Renal cortex interstitium (tissue), 11 donors: ENCODE results near the gene FOXK1. TPM values are rescaled to one million over a fixed set of nuclear protein-coding genes. Genes with fewer than 3 reads are reported as not detected.
"Not testable (repeated sequence)": the region's sequence is repeated elsewhere in the genome, so short reads cannot be mapped to it uniquely, and the experiment has no call there.

Source experiments
- DNase-seq, 11 donors: peaks; one replicate each; pipeline ENCODE4 v3.0.0-alpha.2; 2013; ENCODE audit warnings: low read depth in 9 of 11, low spot score in 4 of 11; ENCODE audit errors: extremely low read depth in 1 of 11
- polyA plus RNA-seq, 3 donors: library from polyadenylated mRNA; unstranded; fragments of 120-200 nt; gene quantifications; one replicate each; pipeline ENCODE4 v1.2.1, GENCODE V29; 2013; ENCODE audit not compliant: insufficient read length in 3 of 3

FOXK1 gene
- polyA plus RNA-seq, 3 donors, result 16.9 to 19.8 (median 19.5) TPM

DNA sequence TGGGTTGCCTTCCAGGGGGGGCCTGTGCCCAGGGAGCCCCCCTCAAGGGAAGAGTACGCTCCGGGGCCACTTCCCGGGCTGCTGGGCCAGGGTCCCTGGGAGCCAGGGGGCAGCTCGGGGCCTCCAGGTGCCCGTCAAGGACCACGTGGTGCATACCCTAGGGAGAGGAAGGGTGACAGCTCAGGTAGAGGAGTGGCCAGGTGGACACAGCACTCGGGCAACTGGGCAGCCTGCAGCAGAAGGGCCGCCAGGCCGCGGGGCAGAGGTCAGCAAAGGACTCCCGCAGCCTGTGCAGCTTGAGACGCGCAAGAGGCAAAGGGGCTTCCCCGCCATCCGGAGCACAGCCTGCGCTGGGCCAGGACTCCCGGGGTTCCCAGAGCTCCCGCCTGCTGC lies 119.7 kb downstream of the FOXK1 start:
- no peak for DNase-seq

DNA sequence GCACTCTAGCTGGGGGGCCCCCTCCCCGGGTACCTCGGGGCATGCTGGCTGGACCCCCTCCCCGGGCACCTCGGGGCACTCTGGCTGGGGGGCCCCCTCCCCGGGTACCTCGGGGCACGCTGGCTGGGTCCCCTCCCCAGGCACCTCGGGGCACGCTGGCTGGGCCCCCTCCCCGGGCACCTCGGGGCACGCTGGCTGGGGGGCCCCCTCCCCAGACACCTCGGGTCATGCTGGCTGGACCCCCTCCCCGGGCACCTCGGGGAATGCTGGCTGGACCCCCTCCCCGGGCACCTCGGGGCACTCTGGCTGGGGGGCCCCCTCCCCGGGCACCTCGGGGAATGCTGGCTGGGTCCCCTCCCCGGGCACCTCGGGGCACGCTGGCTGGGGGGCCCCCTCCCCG lies 120.5 kb downstream of the FOXK1 start:
- not testable (repeated sequence) for DNase-seq

DNA sequence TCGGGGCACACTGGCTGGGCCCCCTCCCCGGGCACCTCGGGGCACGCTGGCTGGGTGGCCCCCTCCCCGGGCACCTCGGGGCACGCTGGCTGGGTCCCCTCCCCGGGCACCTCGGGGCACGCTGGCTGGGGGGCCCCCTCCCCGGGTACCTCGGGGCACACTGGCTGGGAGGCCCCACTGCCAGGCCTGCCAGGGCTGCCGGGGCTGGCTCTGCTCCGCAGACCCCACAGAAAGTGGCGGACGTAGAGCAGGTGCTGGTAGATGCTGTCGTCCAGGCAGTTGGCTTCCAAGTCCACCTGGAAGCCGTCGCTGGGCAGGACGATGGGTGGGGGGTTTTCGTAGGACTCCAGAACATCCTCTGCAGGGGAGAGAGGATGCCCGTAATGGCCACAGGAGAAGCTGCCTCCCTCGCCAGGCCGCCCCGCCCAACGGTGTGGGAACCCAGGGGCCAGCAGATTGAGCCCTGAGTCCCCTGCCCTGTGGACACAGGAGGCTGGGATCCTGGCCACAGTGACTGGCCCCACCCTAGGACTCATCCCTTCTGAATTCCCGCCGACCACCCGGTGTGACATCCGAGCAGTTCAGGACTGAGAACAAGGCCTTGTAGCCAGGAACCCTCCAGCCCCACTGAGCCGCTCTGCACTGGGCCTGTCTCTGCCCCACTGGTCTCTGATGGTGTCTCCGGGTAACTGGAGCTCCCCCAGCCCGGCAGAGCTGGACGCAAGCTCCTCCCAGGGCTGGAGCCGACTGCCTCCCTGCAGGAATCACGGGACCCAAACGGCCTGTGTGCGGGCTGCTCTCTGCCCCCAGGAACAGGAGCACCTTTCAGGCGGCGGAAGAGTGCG lies 121.5 kb downstream of the FOXK1 start:
- DNase-seq, result no peak

DNA sequence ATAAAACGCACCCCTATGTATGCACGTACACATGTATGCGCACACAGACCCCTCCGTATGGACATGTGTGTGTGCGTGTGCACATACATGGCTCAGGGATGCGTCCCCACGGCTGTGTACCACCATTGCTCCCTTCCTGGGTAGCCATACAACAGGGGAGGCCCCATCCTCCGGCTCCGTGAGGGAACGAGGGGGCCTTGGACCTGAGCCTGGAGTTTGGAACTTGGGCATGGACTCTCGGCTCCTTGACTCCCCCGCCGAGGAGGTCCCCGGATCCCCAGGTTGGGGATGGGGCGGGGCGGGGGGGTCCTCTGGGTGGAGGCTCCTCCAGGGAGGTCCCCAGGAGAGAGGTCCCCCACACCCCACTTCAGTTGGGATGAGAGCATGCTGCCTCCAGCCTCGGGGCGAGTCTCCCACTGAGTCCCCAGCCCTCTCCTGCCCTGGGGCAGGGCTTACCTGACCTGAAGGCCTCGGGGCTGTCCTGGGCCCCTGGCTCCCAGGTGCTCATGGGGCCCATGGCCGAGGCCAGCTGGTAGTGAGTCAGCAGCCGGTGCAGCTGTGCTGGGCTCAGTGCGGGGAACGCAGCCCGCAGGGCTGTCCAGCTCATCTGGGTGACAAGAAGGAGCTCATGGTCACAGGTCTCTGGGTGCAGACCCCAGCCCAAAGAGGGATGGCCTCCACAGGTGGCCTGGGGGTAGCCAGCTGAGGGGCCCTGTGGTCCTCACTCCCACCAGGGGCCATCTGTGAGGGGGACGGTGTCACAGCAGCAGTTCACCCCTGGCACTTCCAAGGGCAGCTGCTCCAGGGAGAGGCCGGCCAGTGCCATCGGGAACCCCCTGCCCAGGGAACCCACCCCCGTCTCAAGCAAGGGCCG lies 123.3 kb downstream of the FOXK1 start:
- DNase-seq, result no peak

DNA sequence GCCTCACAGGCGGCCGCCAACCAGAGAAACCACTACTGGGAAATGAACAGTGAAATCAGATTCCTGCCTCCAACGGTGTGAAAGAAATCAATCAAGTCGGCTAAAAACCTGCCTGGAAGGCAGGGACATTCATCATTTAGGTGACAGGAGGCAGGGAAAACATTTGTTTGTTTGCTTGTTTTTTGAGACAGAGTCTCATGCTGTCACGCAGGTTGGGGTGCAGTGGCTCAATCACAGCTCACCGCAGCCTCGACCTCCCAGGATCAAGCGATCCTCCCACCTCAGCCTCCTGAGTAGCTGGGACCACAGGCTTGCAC lies 123.8 kb downstream of the FOXK1 start:
- no peak for DNase-seq

DNA sequence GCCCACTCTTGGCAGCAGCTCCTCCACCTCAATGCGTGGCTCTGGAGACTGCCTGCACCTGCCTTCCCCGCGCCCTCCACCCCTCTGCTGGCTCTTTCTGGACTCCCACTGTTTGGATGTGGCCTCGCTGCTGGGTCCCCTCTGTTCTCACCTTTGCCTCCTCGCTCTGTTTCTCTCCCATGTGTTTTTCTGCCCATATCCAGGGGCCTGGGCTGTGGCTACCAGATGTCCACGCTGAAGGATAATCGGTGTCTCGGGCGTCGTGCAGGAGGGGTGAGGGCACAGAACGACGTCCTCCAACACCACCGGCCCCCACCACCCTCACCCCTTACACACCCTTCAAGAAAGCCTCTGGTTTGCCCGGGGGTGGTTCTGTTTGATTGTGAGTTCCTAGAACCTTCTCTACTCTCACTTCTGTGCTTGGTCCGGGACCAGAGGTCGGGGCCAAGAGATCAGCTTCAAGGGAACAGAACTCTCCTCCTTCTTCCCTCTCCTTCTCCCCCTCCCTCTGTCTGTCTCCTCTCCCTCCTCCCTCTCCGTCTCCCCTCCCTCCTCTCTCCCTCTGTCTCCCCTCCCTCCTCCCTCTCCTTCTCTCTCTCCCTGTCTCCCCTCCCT lies 125.0 kb downstream of the FOXK1 start:
- DNase-seq, result no peak

DNA sequence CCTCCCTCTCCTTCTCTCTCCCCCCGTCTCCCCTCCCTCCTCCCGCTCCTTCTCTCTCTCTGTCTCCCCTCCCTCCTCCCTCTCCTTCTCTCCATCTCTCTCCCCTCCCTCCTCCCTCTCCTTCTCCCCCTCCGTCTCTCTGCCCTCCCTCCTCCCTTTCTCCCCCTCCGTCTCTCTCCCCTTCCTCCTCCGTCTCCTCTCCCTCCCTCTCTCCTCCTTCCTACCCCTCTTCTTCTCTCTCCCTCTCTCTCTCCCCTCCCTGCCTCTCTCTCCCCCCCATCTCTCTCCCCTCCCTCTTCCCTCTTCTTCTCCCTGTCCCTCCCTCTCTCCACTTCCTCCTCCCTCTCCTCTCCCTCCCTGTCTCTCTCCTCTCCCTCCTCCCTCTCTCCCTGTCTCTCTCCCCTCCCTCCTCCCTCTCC lies 125.5 kb downstream of the FOXK1 start:
- no peak for DNase-seq

DNA sequence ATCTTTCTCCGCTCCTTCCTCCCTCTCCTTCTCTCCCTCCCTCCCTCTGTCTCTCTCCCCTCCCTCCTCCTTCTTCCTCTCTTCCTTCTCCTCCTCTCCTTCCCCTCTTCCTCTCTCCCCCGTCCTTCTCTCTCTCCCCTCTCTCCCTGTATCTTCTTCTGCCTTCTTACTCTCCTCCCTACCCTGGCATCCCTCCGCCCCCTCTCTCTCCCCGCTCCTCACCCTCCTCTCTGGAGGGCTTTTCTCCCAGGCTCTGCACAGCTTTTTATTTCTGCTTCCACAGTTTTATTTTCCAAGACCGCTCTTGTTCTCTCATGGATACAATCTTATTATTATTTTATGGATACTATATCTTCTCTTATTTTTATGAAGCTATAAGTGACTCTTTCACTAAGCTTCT lies 125.9 kb downstream of the FOXK1 start:
- no peak for DNase-seq

DNA sequence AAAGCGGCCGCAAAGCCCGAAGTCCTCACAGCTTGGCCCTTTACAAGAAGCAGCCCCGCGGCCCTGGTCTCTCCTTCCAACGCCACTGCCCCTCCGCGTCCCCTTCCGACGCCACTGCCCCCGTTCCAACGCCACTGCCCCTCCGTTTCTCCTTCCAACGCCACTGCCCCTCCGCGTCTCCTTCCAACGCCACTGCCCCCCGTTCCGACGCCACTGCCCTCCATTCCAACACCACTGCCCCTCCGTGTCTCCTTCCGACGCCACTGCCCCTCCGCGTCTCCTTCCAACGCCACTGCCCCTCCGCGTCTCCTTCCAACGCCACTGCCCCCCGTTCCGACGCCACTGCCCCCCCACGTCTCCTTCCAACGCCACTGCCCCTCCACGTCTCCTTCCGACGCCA lies 126.5 kb downstream of the FOXK1 start:
- DNase-seq, result no peak

DNA sequence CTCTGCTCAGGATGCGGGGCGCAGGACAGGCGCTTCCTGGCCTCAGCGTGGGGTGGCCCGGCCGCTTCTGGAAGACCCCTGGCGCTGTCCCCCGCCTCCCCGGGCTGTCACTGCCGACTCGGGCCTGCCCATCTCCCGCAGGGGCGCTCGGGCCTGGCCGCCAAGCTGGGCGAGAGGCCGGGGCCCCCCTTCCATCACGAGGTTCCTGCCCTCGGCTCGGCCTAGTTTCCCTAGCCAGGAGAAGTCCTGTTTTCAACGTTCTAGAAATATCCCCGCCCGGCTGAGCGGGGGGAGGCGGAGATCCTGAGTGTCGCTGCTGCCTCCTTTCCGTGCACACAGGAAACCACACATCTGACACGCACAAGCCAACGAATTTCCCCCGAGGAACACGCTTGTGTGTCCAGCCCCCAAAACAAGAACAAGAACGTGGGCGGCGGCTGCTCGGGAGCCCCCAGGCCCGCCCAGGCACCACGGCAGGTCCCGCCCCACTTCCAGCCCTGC lies 127.0 kb downstream of the FOXK1 start:
- DNase-seq, result no peak

DNA sequence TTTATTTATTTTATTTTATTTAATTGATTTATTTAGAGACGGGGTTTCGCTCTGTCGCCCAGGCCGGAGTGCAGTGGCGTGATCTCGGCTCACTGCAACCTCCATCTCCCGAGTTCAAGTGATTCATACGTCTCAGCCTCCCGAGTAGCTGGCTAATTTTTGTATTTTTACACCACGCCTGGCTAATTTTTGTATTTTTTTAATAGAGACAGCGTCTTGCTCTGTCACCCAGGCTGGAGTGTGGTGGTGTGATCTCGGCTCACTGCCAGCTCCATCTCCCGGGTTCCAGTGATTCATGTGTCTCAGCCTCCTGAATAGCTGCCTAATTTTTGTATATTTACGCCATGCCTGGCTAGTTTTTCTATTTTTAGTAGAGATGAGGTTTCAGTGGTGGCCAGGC lies 127.6 kb downstream of the FOXK1 start:
- DNase-seq, result no peak

DNA sequence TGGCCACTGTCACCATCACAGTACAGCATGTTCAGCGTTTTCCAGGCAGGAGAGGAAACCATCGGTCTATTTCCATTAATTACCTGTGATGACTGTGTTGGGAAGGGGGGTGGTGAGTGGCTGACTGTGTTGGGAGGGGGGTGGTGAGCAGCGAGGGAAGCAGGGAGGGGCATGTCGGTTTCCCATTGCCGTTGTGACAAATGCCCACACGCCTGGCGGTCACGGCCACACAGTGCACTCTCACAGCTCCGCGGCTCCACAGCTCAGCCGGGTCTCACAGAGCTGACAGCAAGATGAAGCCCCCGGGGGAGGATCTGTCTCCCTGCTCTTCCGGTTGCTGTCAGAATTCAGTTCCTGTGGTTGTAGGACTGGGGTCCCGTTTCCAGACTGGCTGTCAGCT lies 132.3 kb downstream of the FOXK1 start:
- DNase-seq, result no peak

DNA sequence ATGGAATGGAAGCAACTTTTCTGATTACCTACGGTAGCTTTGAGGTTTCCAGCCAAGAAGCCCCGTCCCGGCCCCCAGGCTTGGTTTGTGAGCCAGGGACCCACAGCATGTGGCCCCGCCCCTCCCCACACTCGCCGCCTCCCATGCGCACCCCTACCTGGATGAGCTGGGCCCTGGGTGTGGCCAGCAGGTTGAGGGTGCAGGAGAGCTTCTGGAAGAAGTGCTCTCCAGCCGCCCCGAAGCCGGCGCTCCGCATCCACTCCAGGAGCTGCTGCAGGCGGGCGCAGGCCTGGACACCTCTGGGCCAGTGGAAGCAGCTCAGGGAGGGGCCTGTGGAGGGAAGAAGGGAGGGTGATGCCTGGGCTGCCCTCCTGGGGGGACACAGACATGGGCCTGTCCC lies 133.0 kb downstream of the FOXK1 start:
- no peak for DNase-seq

DNA sequence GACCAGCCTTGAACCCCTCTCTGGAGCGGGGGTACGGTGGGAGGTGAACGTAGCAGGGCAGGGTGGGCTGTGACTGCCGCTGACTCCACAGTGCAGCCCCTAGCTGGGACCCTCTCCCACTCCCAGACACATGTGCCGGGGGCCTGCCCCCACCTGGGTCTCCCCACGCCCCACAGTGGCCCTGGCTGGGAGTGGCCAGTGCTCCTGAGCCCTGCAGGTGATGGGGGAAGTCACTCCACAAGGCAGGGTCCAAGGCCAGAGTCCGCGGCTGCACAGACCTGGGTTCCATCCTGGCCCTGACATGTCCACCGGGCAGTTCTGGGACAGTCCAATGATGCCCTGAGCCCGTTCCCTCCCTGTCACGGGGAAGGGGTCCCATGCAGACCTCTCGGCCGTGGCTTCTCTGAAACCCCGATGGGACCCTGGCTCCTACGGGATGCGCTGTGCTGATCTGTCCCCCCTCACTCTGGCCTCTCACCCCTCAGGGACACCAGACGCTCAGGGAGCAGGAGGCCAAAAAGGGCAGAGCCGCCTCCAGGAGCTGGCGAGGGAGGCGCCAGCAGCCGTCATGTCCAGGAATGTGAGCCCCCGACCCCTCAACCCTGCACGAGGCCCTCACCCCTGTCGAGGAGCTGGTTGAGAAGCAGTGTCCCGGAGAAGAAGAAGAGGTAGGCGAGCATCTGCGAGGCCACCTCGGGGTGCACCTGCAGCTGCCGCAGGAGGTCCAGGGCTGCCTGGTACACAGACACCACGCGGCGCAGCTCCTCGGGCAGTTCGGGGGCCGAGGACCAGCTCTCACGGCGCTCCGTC lies 133.7 kb downstream of the FOXK1 start:
- no peak for DNase-seq

DNA sequence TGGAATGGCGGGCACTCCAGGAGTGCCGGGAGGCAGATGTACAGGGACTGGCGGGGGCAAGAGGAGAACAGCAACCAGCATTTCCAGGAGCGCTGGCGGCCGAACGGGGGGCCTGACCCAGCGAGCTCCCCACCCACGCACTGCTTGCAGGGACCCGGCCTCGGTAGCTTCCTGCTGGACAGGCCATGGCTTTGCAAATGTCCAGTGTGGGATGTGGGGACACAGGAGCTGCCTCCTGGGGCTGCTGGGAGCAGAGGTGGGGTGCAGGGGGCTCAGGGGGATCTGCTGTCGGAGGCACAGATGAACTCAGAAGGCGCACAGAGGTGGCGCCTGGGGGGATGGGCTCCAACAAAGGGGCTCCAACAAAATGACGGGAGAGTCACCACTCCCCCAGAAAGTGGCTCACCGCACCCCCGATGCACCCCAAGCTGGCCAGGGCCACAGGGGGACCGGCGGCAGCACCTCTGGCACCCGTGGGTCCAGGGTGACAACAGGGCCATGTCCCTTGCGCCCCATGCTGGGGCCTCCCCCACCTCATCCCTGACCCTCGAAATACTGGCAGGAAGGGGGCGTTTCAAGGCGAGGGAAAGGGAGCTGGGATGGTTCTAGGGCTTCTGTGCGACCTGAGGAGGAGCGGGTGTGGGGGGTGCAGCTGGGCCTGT lies 134.5 kb downstream of the FOXK1 start:
- no peak for DNase-seq

DNA sequence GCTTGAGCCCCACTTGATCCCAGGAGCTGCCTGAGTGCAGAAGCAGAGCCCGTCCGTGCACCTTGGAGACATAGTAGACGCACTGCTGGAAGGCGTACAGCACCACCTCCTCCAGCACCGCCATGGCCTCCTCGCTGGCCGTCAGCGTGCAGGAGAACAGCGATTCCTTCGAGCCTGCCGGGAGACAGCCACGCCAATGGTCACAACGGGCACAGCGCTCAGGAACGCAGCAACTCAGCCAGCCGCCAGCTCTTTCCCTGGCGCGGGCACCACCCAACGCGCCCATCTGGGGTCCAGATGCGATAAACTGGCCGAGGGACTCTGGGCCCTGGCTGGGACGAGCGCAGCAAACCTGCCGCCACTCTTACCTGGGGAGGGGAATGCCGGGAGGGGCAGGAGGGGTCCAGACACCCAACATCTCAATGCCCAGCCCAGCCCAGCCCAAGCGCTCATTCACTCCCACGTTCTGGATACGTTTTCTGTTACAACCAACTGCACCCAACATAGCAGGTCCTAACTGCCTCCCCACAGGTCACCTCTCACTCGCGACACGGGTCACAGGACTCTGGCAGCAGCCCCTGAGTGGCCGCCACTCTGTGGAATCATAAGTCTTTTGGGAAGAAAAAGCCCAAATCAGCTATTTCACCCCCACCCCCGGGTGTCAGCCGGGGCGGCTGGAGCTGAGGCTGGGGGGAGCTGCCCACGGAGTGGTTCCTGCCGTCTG lies 135.2 kb downstream of the FOXK1 start:
- no peak for DNase-seq

DNA sequence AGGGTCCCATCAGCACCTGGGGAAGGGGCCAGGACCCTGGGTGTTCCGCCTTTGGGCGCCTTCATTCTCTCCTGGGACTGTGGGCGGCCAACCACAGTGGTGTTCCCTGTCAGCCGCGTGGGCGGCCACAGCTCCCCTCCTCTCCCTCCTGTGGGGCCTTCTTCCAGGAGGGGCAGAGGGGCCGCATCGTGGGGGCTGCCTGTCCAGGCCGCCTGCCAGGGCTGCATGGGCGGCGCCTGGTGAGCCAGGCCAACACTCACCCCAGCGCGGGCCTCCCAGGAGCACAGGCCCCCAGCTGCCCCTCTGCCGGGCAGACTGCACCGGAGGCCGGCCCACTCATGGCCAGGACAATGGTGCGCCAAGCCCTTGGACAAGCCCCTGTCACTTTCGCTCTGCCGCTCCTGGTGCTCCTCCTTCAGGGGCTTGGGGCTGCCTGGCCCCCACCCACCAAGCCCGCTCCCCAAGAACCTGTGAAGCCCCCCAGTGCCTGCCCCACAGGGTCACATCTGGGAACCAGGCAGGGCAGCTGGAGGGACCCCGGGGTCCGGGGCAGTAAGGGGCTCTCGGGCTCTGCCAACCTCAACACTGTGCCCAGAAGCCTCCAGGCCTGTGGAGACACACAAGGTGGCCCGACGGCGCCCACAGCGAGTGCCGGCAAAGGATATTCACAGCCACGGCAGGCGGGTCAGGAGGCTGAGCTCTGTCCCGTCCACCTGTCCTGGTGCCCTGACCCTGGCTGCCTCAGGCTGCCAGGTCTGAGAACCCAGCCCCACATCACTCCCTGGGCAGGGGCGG lies 136.1 kb downstream of the FOXK1 start:
- DNase-seq, result no peak
